SU-DHL-6 (cell line): ENCODE measurements around the gene PDE9A.

Experiments used
- EZH2phosphoT487 ChIP-seq: fragments of 200-600 bp; sonication (generic), shearing (Covaris generic); conservative IDR thresholded peaks from 2 replicates; pipeline ENCODE4 v1.6.1; 2018; ENCODE audit warnings: mild to moderate bottlenecking, antibody characterized with exemption, low read length, moderate library complexity, mixed read lengths
- TF ChIP-seq, protein P1 (sequence below): fragments of 200-600 bp; sonication (generic); IDR thresholded peaks from one replicate; pipeline ENCODE4 v1.5.1; 2017; ENCODE audit warnings: antibody characterized with exemption, mild to moderate bottlenecking, low read length, moderate library complexity; ENCODE audit not compliant: insufficient read depth, poor library complexity, severe bottlenecking

DNA sequence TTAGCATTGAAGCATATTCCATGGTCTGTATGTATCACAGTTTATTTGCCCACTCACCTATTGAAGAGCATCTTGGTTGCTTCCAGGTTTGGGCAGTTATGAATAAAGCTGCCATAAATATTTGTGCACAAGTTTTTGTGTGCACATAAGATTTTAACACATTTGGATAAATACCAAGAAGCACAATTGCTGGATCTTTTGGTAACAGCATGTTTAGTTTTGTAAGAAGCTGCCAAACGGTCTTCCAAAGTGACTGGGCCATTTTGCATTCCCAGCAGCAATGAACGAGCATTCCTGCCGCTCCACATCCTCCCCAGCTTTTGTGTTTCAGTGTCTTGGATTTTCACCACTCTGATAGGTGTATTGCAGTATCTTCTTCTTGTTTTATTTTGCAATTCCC is 62.7 kb downstream of the PDE9A start:
- no peak for TF ChIP-seq EZH2phosphoT487
- TF ChIP-seq, protein P1, sequence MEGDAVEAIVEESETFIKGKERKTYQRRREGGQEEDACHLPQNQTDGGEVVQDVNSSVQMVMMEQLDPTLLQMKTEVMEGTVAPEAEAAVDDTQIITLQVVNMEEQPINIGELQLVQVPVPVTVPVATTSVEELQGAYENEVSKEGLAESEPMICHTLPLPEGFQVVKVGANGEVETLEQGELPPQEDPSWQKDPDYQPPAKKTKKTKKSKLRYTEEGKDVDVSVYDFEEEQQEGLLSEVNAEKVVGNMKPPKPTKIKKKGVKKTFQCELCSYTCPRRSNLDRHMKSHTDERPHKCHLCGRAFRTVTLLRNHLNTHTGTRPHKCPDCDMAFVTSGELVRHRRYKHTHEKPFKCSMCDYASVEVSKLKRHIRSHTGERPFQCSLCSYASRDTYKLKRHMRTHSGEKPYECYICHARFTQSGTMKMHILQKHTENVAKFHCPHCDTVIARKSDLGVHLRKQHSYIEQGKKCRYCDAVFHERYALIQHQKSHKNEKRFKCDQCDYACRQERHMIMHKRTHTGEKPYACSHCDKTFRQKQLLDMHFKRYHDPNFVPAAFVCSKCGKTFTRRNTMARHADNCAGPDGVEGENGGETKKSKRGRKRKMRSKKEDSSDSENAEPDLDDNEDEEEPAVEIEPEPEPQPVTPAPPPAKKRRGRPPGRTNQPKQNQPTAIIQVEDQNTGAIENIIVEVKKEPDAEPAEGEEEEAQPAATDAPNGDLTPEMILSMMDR, result no peak
